K562 (cell line): ENCODE measurements around the gene DDX20. TPM values are rescaled to one million over a fixed set of nuclear protein-coding genes. Genes with fewer than 3 reads are reported as not detected.
A peak's percentile ranks its signal among the peaks of the same experiment; 100 is the strongest.

Experiments
- CHAMP1 ChIP-seq: fragments of 450-650 bp; IDR thresholded peaks from 2 replicates; pipeline ENCODE4 v1.6.1; 2016; ENCODE audit warnings: mild to moderate bottlenecking
- FUS ChIP-seq: fragments of 200-400 bp; formaldehyde crosslinking; optimal IDR thresholded peaks from 2 replicates; pipeline ENCODE3; 2017; ENCODE audit warnings: low read depth, low read length
- MLLT1 ChIP-seq, 2 experiments: fragments of 450-650 bp; IDR thresholded peaks; 2 replicates each; pipeline ENCODE4 v1.6.1; 2016
- NR2C2 ChIP-seq, 2 experiments: fragments of 200-800 bp in 1 of 2; sonication (Bioruptor generic) in 1 of 2; sonication (generic) in 1 of 2; formaldehyde crosslinking in 1 of 2; IDR thresholded peaks; 2 replicates each; pipeline versions ENCODE4 v1.6.1 to v1.8.0; 2016 to 2022; ENCODE audit warnings: mild to moderate bottlenecking in 1 of 2, missing compliant biosample characterization in 1 of 2, missing genetic modification characterization in 1 of 2, missing genetic modification reagents in 1 of 2
- PHF8 ChIP-seq: fragments of 200-600 bp; sonication (generic); IDR thresholded peaks from 2 replicates; pipeline ENCODE4 v1.6.1; 2012; ENCODE audit warnings: mixed run types, mild to moderate bottlenecking, inconsistent platforms, low read length, moderate library complexity, borderline replicate concordance
- PML ChIP-seq: IDR thresholded peaks from 2 replicates; pipeline ENCODE4 v1.6.1; 2012; ENCODE audit warnings: low read length, inconsistent platforms
- PYGO2 ChIP-seq: fragments of 450-650 bp; IDR thresholded peaks from 2 replicates; pipeline ENCODE4 v1.6.1; 2016; ENCODE audit warnings: mild to moderate bottlenecking, missing genetic modification characterization, moderate library complexity, missing compliant biosample characterization
- SRSF1 ChIP-seq: fragments of 200-400 bp; formaldehyde crosslinking; IDR thresholded peaks from 2 replicates; pipeline ENCODE4 v1.6.1; 2017; ENCODE audit warnings: mild to moderate bottlenecking, low read depth, low read length, moderate library complexity
- ZNF655 ChIP-seq: fragments of 250-450 bp; sonication (Bioruptor Pico); IDR thresholded peaks from 2 replicates; pipeline ENCODE4 v1.5.0; 2021
- polyA plus RNA-seq, 8 experiments: library from polyadenylated mRNA; depleted of rRNA in 4 of 8; stranded (reverse) in 5 of 8; unstranded in 3 of 8; fragments of >200 nt; fragmentation: Nextera tagmentation in 2 of 8; fragmentation: Illumina TruSeq in 1 of 8; extraction: Ambion mirVana in 2 of 8; extraction: Trizol in 1 of 8; gene quantifications; 2 replicates each; pipeline versions ENCODE4 v1.2.1 to v1.2.3, GENCODE V29; 2011 to 2014; ENCODE audit warnings: inconsistent platforms in 1 of 8, missing spikeins in 1 of 8
- total RNA-seq, 7 experiments: library from RNA; depleted of rRNA in 6 of 7; stranded (reverse); fragments of >200 nt in 6 of 7; fragmentation: Illumina TruSeq in 2 of 7; extraction: Trizol in 2 of 7; gene quantifications; 2 replicates each; pipeline versions ENCODE4 v1.2.1 to v1.2.3, GENCODE V29; 2011 to 2021; ENCODE audit warnings: low replicate concordance in 1 of 7
- TF ChIP-seq, protein P1 (sequence below), 2 experiments: IDR thresholded peaks in 1 of 2; conservative IDR thresholded peaks in 1 of 2; 2 replicates each; pipeline ENCODE4 v1.6.1; 2016; ENCODE audit warnings: low read depth in 2 of 2, mild to moderate bottlenecking in 1 of 2, missing compliant biosample characterization in 1 of 2, missing genetic modification characterization in 1 of 2, moderate library complexity in 1 of 2
- TF ChIP-seq, protein P2 (sequence below): sonication (generic); formaldehyde crosslinking; IDR thresholded peaks from 2 replicates; pipeline ENCODE4 v1.8.0; 2022; ENCODE audit warnings: mild to moderate bottlenecking, missing genetic modification reagents, borderline replicate concordance

The DDX20 gene
- total and polyA plus RNA-seq, 9 of the 15 experiments (the other 6 are each of a cell fraction or from before 2014, with no cell fraction given) = 8.3 to 33.4 (median 24.5) TPM

DNA sequence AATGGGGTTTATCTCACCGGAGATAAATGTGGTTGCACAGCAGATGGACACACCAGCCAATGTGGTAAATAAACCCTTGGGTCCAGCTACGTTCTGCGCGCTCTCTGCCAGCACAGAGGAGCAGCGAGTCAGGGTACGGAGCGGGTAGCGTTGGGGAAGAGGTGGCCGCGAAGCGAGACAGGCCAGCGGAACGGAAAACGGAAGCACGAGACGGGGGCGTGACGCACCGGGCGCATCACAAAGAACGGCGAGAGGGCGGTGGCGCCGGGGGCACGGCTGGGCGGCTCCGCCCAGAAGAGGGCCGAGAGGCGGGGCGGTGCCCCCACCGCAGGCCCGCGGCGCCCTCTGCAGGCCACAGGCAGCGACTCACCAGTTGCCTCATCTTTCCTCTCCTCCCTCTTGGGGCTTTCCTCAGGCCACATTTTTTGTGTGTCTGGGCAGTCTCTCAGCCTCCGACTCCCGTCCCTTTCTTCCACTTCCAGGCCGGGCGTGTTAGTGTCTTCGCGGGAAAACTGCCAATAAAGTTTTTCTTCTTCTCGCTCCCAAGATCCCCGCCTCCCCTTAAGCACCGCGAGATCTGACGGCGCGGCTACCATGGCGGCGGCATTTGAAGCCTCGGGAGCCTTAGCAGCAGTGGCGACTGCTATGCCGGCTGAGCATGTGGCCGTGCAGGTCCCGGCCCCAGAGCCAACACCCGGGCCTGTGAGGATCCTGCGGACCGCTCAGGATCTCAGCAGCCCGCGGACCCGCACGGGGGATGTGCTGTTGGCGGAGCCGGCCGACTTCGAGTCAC, at the start of gene DDX20 (continued):
- TF ChIP-seq, protein P1, sequence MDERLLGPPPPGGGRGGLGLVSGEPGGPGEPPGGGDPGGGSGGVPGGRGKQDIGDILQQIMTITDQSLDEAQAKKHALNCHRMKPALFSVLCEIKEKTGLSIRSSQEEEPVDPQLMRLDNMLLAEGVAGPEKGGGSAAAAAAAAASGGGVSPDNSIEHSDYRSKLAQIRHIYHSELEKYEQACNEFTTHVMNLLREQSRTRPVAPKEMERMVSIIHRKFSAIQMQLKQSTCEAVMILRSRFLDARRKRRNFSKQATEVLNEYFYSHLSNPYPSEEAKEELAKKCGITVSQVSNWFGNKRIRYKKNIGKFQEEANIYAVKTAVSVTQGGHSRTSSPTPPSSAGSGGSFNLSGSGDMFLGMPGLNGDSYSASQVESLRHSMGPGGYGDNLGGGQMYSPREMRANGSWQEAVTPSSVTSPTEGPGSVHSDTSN (CRISPR knock-in tag; IDR thresholded peaks at IDR 0.05; ENCODE audit: low read depth) = no peak
- TF ChIP-seq, protein P1 (tag; conservative IDR thresholded peaks at IDR 0.05; ENCODE audit: low read depth) = no peak
- peak; percentile 94 for TF ChIP-seq PHF8
- no peak for TF ChIP-seq SRSF1
- TF ChIP-seq NR2C2 (CRISPR knock-in tag; IDR thresholded peaks at IDR 0.05) = no peak; the same call in 1 of the 2 replicates
- peak; percentile 86 for TF ChIP-seq NR2C2 (tag; IDR thresholded peaks at IDR 0.05)
- TF ChIP-seq, protein P2, sequence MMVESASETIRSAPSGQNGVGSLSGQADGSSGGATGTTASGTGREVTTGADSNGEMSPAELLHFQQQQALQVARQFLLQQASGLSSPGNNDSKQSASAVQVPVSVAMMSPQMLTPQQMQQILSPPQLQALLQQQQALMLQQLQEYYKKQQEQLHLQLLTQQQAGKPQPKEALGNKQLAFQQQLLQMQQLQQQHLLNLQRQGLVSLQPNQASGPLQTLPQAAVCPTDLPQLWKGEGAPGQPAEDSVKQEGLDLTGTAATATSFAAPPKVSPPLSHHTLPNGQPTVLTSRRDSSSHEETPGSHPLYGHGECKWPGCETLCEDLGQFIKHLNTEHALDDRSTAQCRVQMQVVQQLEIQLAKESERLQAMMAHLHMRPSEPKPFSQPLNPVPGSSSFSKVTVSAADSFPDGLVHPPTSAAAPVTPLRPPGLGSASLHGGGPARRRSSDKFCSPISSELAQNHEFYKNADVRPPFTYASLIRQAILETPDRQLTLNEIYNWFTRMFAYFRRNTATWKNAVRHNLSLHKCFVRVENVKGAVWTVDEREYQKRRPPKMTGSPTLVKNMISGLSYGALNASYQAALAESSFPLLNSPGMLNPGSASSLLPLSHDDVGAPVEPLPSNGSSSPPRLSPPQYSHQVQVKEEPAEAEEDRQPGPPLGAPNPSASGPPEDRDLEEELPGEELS (CRISPR knock-in tag) = no peak; the same call in 1 of the 2 replicates
- TF ChIP-seq MLLT1 (IDR thresholded peaks at IDR 0.05) = peak; percentile 28 to 58; a peak in 1 of 4 replicates
- TF ChIP-seq ZNF655 (CRISPR knock-in tag) = no peak
- peak; percentile 73 for TF ChIP-seq PML
- TF ChIP-seq PYGO2 (tag) = no peak
- no peak; the same call in 1 of the 2 replicates for TF ChIP-seq CHAMP1
- no peak for TF ChIP-seq FUS
